ENCODE data around the gene EDAR.

EDAR gene

DNA sequence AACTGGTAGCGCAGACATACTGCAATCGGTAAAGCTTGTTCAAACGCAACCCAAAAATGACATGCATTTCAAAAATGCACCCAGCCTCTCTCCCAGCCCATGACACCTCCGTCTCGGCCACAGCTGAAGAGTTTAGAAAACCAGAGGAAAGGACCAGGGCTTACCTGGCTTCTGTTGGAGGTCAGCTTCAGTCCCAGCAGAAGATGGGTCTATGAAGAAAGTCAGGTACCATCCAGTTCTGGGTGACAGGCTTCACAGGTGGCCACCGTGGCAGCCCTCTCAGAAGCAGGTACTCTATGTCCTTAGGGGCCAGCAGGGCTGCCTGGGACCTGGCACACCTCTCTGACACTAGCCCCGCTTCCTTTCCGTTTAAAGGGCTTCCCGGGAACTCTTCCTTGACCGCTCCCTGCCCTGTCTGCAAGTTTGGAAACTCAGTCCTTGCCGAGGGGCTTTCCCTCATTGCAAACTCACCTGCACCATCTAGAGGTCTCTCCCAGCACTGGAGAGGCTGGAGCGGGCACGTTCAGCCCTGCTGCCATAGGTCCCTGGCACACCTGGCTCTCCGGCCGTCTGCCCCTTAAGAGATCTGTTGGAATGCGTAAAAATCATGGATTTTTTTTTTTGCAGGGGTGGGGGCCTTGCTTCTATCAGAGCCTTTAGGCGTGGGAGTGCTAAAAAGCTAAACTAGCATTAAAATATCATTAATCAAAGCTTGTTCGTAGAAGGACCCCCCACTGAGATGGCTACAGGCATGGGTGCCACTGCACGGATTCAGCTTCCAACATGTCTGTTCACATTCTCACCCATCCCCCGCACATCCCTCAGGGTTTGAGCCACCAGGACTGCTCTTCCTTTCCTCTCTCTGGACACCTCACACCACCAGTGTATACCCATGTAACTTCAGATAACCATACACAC is at the start of gene EDAR:
Gene EDAR, minus strand, starts transcription at position 425 of the 918 bp plus-strand sequence. CDS start 58,206 bp downstream, outside the sequence.
- DNase-seq = peak; percentile 31

DNA sequence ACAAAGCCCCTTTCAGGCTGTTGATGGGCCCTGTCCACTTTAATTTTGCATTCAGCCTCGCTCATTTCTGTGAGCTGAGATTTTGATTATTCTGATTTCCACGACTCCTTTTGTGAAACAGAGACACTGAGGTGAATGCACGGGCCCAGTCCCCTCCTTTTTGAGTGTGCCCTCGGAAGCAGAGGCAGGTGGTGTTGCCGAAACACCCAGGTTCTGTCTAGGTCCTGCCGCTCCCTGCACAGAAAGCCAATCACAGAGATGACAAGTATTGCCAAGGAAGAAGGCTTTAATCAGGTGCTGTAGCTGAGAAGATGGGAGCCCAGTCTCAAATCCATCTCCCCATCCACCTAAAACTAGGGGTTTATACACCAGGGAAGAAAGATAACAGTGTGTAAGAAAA is 44.2 kb upstream of the EDAR start:
- no peak for DNase-seq

DNA sequence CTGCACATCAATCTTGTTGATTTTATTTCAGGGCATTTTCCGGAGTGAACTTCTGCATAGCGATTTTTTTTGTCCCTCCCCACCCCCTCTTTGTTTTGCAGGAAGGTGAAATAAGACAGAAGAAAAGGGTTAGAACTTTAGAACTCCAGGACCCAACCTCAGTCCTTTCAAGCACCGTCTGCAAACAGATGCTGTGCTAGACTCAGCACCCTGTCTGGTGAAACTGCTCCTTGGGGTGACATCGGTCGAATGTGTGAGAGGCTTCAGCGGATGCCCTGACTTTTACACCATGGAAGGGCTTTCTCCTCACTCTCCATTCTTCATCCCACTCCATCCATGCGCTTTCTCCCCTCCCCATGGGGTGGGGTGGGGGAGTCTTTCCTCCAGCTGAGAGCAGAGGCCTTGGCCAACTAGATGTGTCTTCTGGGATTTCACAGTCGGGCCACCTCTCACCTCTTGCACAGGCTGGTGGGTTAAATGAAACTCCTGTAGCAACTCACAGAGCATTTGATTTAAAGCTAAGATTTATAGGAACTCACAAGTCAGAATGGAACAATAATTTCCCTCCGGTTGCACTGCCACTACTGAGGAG is 43.3 kb upstream of the EDAR start:
- DNase-seq = no peak

DNA sequence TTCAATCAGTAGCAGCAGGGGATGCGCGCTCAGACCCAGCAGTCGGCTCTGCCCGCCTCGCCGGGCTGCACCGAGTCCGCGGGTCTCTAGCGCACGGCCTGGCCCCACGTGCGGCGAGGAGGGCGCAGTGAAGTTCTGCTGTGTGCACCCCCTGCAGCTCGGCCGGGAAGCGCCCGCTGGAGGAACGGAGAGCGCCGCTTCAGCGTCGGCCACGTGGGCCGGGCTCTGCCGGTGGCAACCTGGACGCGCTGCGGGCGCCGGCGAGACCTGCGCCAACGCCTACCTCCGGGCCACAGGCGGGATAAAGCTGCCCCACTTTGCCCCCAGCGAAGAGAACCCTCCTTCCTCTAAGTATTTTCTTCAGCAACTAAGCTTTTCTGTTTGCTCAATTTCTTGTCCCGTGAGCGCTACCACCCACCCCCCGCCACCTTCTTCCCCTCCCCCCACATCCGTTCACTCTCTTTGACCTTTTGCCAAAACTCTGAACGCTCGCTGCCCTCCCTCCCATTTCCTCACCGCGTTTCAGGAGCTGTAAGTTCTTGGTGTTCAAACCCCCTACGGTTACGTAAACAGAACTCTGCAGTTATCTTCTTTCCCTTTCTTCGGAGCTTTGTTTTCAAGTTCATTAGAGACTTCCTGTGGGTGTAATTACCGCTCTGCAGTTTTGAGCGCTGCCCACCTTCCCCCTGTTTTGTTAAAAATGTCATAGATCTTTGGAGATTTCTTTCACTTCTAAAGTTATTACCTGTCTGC is 42.6 kb upstream of the EDAR start:
- DNase-seq = peak; percentile 62

DNA sequence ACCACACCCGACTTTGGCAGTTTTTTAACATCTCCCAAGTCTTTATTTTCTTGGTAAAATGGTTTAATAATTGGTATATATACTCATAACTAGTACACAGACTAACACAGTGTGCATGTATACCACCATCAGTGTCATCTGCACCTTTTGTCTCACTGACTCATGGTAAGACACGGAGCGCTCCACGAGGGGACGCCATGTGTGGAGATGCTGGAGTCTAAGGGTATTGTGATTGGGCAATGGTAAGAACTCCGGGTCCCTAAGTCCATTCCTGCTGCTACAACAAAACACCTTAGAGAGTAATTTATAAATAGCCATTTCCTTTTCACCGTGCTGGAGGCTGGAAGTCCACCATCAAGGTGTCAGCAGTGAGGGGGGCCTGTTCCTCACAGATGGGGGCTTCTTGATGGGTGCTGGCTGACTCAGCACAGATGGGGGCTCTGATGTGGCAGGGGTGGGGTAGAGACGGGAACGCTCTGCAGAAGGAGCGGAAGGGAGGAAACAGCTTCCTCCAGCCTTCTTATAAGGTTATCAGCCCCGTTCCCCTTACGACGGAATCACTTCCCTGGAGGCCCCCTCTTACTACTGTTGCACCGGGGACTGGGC is 42.0 kb upstream of the EDAR start:
- DNase-seq = no peak

DNA sequence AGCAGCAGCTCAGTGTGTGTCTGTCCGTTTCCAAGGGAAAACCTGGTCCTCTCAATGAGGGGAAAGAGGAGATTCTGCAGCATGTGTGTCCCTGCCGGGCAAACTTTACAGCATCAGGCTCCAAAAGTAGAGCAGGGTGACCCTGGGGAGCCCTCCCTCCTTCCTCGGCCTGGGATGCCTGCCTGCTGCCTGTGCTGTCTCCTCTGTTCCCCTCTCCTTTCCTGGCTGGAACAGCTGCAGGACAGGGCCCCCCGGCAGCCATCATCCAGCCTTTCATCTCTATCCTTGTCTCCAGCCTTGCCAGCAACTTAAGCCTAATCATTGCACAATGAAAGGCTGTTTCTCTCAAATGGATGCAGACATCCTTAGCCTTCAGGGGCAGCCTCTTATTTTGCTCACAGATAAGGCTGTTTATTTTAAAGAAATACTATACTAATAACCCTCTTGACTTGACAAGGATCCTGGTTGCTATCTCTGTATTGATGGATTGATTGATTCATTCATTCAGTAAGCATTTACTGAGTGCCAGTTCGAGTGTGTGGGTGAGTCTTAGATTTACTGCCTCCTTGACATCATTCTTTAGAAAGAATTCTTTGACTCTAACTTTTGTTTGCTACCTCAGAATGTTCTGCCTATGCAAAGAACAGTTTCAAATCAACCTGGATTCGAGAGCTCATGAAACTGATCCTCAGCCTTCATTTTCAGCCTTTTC is 40.6 kb upstream of the EDAR start:
- DNase-seq = no peak

DNA sequence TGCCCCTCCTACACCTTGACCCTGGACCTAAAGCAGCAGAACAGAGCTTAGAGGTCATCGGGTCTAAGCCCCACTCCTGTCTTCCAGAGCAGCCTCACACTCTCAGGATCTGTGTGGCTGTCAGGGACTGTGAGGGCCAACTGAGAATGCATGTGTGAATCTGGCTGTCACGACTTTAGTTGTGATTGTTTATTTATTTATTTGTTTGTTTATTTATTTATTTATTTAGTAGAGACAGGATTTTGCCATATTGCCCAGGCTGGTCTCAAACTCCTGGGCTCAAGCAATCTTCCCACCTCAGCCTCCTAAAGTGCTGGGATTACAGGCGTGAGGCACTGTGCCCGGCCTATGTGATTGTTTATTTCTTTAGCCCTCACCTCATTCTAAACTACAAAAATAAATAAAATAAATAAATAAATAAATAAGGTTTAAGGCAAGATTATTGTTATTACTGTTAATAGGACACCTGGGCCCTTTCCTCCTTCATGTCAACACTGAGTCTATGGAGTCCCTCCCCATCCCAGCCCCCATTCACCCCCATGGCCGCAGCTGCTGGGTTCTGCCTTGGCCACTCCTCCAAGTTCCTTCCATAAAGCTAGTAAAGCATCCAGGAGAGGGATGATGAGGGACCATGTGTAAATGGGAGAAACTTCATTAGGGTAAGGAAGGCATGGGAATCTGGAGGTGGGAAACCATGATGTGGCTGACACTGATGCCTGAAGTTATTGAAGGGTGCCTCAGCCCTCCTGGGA is 39.9 kb upstream of the EDAR start:
- no peak for DNase-seq

DNA sequence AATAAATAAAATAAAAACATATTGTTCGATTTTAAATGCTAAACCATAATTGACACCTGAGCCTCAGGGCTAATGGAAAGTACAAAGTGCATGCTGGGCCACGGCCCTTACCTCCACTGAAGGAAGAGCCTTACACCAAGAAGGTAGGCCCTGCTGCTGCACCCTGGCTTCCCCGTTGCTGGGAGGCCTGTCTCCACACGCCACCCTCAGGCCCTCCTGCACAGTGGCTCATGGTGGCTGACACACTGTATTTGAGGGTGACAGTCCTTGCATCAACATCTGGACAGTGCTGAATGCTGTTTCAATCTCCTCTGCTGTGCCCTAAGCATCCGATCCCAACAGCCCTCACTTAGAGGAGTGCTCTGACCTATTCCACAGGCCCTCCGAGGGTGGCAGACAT is 39.3 kb upstream of the EDAR start:
- no peak for DNase-seq

DNA sequence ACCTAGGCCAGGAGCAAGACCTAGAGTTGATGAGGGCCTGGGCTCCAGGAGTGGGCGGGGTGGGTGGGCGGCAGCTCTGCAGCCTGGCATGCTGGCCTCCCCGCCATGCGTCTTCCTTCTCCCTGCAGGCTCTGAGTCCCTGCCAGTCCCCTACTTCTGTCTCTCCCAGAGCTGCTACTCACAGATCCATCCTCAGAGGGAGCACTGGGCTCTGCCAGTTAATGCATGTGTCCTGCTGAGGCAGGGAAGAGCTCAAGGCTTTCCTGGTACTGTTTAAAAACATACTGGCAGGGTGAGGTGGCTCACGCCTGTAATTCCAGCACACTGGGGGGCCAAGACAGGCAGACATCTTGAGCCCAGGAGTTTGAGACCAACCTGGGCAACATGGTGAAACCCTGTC is 38.7 kb upstream of the EDAR start:
- DNase-seq = no peak

DNA sequence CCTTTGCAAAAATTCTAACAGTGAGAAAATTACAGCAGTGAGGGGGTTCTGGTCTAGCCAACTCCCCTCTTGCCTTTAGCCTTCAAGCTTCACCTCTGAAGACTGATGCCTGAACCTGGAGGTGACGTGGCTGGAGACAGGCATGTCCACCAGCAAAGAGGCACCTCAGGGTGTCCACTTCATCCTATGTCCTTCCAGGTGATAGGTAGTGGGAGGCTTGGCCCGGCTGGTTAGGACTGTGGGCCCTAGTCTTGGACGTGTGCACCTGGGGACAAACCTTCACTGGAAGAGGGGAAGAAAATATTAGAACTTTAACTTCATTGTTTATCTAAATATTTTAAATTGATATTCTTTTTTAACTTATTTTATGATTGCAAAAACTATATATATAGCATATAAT is 35.5 kb upstream of the EDAR start:
- no peak for DNase-seq

DNA sequence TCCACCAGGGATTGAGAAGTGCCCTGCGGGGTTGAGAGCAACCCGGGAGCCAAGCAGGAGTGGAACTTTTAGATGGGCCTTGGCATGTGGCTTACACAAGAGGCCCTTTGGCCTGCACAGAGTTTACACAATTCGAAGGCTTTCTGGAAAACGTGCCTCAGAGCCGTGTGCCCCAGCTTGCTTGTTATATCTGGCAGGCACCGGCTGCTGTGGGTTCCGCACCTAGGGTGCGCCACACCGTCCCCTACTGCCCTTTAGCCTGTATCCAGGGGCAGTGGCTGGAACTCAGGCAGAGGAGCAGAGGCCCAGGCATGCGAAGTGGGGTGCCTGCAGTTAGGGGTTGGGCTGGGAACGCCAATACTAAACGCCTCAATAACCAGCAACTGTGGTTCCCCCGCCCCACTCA is 32.9 kb upstream of the EDAR start:
- no peak for DNase-seq

DNA sequence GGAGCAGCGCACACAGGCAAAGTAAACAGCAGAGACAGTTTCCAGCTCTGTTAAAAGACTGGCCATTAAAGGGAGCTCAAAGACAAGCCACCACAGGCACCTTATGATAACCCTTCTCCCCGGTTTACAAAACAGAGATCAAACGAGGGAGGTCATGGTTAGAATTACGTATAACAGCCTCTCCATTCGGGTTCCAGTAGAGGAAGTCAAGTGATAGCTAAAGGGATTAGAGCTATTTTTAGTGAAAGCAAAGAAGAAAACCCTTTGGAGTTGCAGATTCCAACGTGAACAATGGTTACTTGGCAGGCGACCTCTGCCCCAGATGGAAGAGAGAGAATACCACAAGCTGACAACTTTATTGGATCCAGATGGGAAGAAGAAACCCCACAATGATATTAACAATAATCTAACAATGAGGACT is 31.2 kb upstream of the EDAR start:
- no peak for DNase-seq

DNA sequence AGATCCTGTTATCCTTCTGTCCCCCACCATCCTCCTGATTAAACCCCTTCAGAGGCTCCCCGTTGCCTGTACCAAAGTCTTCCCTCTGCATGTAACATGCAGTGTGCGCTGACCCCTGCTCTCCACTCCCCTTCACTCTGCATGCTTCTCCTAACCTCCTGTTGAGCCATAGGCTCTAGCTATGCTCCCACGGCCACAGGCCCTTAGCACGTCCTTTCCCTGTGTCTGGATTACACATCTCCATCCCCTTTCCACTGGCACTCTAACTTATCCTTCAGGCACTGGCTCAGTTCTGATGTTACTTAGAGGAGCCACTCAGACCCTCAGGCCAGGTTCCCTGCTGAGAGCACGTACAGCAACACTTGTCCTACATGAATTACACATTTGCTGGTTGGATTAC is 29.4 kb upstream of the EDAR start:
- no peak for DNase-seq

DNA sequence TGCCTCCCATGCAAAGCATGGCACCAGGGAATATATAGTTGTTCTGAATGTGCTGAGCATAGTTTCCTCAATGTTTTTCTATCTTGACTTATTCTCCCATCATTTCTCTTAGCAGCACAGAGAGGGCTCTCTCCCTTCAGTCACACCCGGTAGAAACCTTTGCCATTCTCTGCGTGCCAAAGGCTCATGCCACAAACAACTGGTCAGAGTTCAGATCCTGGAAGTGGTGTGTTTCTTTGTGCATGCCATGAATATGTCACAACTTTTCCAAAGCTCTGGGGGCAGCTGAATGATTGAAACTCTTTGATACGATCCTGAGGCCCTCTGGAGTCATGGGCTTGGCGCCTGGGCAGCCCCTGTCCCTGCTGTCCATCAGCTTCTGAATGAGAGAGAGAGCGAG is 28.0 kb upstream of the EDAR start:
- no peak for DNase-seq

DNA sequence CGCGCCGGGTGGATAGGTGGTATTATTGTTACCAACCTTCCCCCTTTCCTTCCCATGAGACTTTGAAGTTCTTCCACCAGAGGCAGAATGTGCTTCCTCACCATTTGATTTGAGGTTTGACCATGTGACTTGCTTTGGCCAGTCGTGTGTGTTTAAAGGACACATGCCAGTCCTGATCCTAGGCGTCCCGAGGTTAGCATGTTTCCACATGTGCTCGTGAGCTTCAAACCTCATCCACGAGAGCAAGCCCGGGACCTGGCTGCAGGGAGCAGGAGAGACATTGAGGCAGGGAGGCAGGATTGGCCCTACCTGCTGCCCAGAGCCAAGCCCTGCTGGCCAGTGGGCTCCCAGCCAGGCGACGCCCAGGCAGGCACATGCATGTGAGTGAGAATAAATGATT is 27.4 kb upstream of the EDAR start:
- DNase-seq = no peak

DNA sequence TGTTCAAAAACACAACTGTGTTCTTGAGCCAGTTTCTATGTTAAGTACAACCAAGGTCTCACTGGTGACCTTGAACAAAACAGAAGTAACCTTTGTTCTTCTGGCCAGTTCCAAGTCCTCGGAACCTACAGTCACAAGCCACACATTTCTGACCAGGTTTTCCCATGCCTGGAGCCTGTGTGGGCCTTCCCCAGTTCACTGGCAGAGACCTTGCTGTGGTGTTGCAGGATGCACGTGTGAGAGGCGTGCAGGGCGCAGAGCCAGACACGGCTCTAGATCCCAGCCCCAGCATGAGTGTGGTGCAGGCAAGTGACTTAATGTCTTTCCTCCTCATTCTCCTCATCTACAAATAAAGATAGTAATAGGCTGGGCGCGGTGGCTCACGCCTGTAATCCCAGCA is 25.5 kb upstream of the EDAR start:
- no peak for DNase-seq

DNA sequence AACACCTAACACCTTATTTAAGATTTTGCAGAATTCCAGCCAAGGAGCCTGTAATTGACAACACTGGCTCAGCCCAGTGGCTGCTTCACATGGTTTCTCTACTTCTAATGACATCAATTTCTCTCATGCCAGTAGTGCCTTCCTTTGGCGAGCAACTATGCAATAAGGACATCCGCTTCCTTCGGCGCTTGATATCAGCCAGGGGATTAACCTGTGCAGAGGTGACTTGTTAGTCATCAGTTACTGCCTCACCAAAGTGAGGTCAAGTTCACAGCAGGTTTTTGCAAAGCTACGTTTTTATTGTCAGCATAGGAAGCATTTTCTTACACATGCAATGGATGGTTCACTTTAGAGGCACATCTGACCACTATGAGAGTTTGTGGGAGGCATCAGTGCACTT is 24.0 kb upstream of the EDAR start:
- DNase-seq = no peak

DNA sequence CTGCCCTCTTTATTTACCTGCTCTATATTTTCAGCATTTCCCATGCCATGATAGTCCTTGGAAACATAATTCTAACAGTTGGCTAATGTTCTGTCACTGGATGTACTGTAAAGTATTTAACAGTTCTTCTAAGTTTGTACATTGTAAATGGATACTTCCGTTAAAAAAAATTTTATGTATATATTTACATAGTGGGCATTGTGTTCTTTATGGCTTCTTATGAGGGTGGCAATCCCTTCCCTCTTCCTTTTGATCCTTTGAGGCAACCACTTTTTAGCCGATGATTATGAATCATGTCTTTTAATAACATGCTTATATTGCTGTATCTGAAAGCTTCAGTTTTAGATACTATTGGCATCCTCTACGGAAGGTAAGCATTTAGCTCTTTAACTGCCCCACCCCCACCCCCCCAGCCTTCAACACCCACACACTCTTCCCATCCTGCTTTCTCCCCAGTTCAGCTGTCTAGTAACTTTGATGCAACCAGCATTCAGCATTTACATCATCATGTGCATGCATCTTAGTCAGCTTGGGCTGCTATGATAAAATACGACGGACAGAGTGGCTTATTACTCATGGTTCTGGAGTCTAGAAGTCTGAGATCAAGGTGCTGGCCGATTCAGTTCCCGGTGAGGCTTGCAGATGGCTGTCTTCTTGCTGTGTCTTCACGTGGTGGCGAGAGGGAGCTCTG is 21.0 kb upstream of the EDAR start:
- no peak for DNase-seq

DNA sequence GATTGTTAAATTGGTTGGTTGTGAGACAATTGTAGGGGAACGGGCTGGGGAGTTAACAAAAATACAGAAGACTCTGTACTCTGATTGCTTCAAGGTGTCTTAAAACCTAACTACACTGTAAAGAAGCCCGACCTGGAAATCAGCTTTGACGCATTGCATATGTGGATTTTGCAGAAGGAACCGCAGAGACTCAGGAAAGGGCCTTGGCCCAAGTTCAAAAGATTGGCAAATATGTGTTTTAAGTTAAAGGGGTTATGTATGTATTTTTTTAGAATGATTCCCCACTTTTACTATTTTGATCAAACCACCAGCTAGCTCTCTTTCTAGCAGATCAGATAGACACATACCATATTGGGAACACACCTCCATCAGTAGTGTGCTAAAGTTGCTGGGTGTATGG is 18.0 kb upstream of the EDAR start:
- DNase-seq = no peak

DNA sequence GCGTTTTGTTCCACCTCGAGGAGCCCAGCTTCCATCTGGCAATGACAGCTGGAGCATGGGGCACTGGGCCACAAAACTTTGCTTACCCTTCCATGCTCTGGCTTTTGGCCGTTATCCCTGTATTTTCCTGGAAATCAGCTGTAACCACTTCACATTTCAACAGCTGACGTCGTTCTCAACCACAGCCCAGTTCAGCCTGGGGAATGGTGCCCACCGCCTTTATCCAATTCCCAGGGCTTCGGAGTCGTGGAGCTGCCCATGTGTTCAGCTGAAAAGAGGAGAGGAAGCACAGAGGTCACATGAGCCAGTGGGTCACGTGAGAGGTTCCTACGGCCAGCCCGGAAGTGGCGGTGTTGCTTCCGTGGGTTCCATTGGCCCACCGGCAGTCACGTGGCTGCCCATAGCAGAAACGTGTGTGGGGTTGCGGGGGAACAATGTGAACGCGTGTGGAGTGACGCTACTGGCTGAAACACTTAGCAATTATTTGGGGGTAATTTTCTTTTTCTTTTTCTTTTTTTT is 16.7 kb upstream of the EDAR start:
- no peak for DNase-seq

DNA sequence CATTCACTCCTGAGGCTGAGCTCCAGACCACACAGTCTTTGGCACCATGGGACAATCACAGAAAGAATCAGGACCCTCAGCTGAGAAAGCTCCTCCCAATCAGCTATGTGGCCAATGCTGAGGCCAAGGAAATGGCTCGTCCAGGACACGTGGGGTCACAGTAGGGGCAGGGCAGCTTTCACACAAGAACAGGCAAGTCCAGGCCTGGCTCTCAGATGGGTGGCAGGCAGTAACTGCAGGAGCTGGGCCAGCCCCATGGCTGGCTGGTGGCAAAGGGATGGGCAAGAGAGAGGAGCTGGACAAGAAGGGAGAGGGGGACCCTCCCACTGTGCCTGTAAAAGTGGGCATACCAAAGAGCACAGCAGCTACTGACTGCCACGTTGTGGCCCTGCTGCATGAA is 12.2 kb upstream of the EDAR start:
- DNase-seq = no peak

Data from activated CD4-positive, alpha-beta T cell treated with anti-CD3 and anti-CD28 coated beads, Interleukin-10, Interleukin-2, amounts not matched to agents 100 ng/mL and 50 ng/mL, durations not matched to agents 16 hours and 8 hours (primary cell).